ENCODE results near the gene BMPR1B.
"Not testable (repeated sequence)": the region's sequence is repeated elsewhere in the genome, so short reads cannot be mapped to it uniquely, and the experiment has no call there.

Gene BMPR1B

DNA sequence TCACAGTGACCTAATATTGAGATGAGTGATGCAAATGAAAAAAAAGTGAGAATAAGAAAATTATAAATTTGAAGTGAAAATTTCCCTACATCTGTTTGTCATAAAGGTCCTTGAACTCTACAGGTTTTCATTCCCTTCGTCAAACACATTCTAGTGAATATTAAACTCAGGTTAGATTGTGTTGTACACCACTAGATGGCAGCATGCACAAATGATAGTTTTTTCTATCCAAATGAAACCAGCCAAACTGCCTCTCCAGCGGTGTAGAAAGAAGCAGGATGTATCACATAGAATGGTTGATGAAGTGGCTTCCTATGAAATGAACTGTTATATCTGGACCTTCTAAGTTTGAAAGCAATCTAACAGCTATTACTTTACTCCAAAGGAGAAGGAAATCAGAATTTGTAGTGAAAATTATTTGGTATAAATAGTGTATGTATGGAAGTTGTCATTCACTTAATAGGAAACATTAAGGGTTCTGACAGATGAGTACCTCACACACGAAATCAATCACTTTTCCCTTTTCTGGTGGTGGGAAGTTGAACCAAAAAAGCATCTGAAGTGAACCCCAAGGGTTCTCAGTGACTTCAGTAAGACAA, 408.3 kb downstream of the BMPR1B start:
- H3K9me3 Mint-ChIP-seq, result no peaks in the 10 kb centered on the region
- no peaks in the 10 kb centered on the region for H3K27me3 Mint-ChIP-seq
- H3K4me1 Mint-ChIP-seq (ENCODE audit: low read depth), result no peaks in the 10 kb centered on the region
- no peaks in the 10 kb centered on the region for H3K36me3 Mint-ChIP-seq (ENCODE audit: low read depth)
- H3K27ac Mint-ChIP-seq, result no peak overlapping the region
- no peak overlapping the region for H3K4me3 Mint-ChIP-seq

DNA sequence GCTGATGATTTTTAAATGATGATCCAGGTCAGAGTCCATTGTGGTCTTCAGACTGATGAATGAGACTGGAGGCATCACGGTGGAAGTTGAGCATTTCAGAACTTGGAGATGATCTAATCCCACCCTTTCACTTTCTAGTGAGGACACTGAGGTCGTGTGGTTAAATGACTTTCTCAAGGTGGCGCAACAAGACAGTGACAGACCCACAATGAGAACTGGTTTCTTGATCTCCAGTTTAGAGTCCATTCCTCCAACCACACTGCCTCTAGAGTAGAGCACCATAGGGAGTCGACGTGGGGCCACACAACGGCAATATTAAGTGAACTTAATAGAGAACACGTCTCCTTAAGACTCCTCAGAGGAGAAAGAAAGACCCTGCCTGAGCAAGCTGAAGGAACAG, 410.1 kb downstream of the BMPR1B start:
- no peak overlapping the region for H3K27ac Mint-ChIP-seq
- no peaks in the 10 kb centered on the region for H3K36me3 Mint-ChIP-seq (ENCODE audit: low read depth)
- no peak overlapping the region for H3K4me3 Mint-ChIP-seq
- H3K9me3 Mint-ChIP-seq, result no peaks in the 10 kb centered on the region
- H3K4me1 Mint-ChIP-seq (ENCODE audit: low read depth), result no peaks in the 10 kb centered on the region
- H3K27me3 Mint-ChIP-seq, result no peaks in the 10 kb centered on the region

GRCh38 chr4:95170176-95170575, 412.4 kb downstream of the BMPR1B start:
- no peaks in the 10 kb centered on the region for H3K36me3 Mint-ChIP-seq (ENCODE audit: low read depth)
- no peaks in the 10 kb centered on the region for H3K9me3 Mint-ChIP-seq
- no peak overlapping the region for H3K27ac Mint-ChIP-seq
- no peaks in the 10 kb centered on the region for H3K27me3 Mint-ChIP-seq
- H3K4me1 Mint-ChIP-seq (ENCODE audit: low read depth), result no peaks in the 10 kb centered on the region
- H3K4me3 Mint-ChIP-seq, result no peak overlapping the region

GRCh38 chr4:95171377-95171776, 413.6 kb downstream of the BMPR1B start:
- not testable (repeated sequence) for H3K27me3 Mint-ChIP-seq; H3K27ac Mint-ChIP-seq; H3K4me1 Mint-ChIP-seq (ENCODE audit: low read depth); H3K36me3 Mint-ChIP-seq (ENCODE audit: low read depth); H3K4me3 Mint-ChIP-seq; H3K9me3 Mint-ChIP-seq

- no peak overlapping the region for H3K27ac Mint-ChIP-seq
- H3K9me3 Mint-ChIP-seq, result no peaks in the 10 kb centered on the region
Measured at GRCh38 chr4:95178938-95179337, 421.2 kb downstream of the BMPR1B start.

DNA sequence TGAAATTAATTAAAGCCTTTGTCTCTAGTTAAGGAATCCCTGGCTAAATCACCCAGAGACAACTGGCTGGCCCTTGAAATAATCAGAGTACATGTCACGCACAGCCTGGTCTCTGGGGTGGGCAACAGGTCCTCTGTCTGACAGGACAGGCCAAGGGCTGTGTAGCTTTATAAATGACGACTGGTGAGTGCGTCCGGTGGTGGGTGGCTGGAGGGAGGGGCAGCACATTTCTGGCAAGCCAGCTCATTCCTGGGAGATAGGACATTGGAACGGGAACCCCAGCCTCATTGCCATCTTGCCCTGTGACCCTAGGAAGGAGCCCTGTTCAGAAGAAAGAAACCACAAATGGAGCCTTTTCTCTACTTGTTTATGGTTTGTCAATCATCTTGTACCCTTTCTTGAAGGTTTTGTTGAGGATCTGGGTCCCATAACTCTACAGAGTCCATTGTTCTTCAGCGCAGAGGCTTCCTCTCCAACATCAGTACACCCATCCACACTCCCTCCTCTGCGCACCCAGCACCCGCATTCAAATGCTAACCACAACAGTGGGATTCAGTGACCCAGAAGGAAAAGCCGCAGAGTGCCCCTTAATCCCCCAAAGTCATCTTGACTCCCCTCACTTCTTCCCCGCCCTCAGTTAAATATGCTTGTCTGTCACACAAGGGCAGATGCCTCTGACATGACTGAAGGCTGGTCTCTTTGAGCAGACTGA, 422.9 kb downstream of the BMPR1B start:
- no peaks in the 10 kb centered on the region for H3K9me3 Mint-ChIP-seq
- H3K4me3 Mint-ChIP-seq, result no peak overlapping the region
- no peaks in the 10 kb centered on the region for H3K36me3 Mint-ChIP-seq (ENCODE audit: low read depth)
- peaks cover 3% of the 10 kb centered on the region for H3K27me3 Mint-ChIP-seq
- H3K4me1 Mint-ChIP-seq (ENCODE audit: low read depth), result no peaks in the 10 kb centered on the region
- H3K27ac Mint-ChIP-seq, result no peak overlapping the region

More at GRCh38 chr4:95178938-95179337, 421.2 kb downstream of the BMPR1B start:
- Mint-ChIP-seq H3K27me3 (peaks cover 3% of the 10 kb centered on the region), H3K4me3 (no peak overlapping the region), H3K4me1 (ENCODE audit: low read depth) (no peaks in the 10 kb centered on the region), H3K36me3 (ENCODE audit: low read depth) (no peaks in the 10 kb centered on the region)

DNA sequence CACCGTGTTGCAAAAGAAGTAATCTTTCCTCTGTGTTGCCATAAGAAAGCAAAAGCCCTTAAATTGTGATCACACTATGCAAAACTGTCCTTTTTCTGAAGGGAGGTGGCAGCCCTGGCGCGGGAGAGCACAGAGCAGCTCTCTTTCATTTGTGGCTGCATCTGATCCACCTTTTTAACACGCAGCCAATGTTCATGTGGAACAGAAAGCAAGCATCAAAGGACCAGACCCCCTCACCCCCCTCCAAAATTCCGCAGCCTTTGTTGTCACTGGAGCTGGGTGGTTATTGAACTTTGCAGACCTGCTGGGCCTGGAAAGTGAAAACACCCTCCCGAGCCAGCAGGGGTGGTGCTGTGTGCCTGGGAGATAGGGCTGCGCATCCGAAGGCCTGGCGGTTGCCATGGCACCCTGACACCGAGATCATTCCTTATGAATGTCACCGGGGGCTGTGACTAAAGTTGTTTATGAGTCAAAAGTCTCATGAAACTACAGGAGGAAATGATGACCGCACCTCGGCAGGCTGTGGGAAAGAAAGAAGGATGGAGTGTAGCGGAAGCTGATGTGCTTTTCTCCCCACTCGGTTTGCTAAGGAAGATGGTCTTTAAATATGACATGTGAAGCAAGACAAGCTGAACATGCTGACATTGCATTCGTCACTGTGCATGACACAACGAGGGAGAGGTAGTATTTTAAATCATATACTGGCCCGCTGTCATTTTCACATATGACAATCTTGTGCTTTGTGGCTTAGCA, 423.7 kb downstream of the BMPR1B start:
- H3K27ac Mint-ChIP-seq, result no peak overlapping the region
- no peak overlapping the region for H3K4me3 Mint-ChIP-seq
- no peaks in the 10 kb centered on the region for H3K4me1 Mint-ChIP-seq (ENCODE audit: low read depth)
- no peaks in the 10 kb centered on the region for H3K36me3 Mint-ChIP-seq (ENCODE audit: low read depth)
- peaks cover 3% of the 10 kb centered on the region for H3K27me3 Mint-ChIP-seq
- no peaks in the 10 kb centered on the region for H3K9me3 Mint-ChIP-seq

DNA sequence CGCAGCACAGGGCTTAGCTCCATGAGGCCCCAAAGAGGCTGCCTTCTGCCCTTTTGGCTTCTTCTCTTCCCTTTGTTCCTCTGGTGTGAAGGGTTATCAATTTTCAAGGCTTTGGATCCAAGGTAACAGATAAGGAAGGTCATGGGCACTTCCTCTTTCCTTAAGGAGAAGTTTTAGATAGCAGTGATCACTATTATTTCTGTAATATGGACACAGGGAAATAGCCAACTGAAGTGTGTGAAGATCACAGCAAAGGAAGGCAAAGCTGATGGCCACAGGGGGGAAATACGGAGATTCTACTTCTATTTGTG, 424.2 kb downstream of the BMPR1B start:
- Mint-ChIP-seq H3K9me3 (no peaks in the 10 kb centered on the region), H3K4me3 (no peak overlapping the region), H3K4me1 (ENCODE audit: low read depth) (no peaks in the 10 kb centered on the region), H3K27me3 (peaks cover 3% of the 10 kb centered on the region), H3K36me3 (ENCODE audit: low read depth) (no peaks in the 10 kb centered on the region), H3K27ac (no peak overlapping the region)

DNA sequence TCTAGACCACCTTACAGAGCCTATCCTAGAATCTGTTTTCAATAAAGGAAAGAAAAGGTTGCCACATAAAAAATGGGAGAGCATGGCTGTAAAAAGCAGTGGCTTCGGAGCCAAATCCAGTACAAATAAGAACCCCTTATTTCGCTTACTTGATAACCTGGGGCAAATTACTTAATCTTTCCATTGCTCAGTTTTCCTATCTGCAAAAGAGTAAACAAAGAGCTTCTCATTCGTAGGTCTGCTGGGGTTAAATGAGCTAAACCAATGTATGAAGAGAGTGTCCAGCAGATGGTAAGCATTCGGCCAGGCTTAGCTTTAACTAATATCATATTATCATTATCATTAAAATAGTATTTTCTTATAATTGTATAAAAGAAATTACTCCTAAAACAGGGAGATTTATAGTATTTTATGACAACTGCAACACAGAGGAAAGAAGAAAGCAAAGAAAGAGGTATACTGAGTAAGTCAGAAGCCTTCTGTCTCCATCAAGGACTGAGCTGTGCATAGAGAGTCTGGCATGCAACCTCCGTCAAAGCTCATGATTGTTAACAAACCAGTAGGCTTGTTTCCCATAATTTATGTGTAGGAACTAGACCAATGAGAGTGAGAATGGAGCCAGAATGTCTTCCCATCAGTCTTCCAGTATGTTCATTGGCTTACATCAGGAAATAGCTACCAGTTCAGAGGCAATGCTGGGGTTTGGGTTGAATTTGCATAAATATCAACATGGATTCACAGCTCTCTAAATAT, 426.1 kb downstream of the BMPR1B start:
- no peak overlapping the region for H3K27ac Mint-ChIP-seq
- no peak overlapping the region for H3K4me3 Mint-ChIP-seq

GRCh38 chr4:95186666-95187065, 428.9 kb downstream of the BMPR1B start:
- no peak overlapping the region for H3K4me3 Mint-ChIP-seq
- H3K4me1 Mint-ChIP-seq (ENCODE audit: low read depth), result peaks cover 11% of the 10 kb centered on the region
- H3K36me3 Mint-ChIP-seq (ENCODE audit: low read depth), result no peaks in the 10 kb centered on the region
- H3K27ac Mint-ChIP-seq, result no peak overlapping the region
- no peaks in the 10 kb centered on the region for H3K9me3 Mint-ChIP-seq
- H3K27me3 Mint-ChIP-seq, result no peaks in the 10 kb centered on the region

More for the DNA sequence above, 426.1 kb downstream of the BMPR1B start:
- peaks cover 9% of the 10 kb centered on the region for H3K4me1 Mint-ChIP-seq (ENCODE audit: low read depth)
- H3K9me3 Mint-ChIP-seq, result no peaks in the 10 kb centered on the region
- H3K27me3 Mint-ChIP-seq, result peaks cover 3% of the 10 kb centered on the region
- H3K36me3 Mint-ChIP-seq (ENCODE audit: low read depth), result no peaks in the 10 kb centered on the region

DNA sequence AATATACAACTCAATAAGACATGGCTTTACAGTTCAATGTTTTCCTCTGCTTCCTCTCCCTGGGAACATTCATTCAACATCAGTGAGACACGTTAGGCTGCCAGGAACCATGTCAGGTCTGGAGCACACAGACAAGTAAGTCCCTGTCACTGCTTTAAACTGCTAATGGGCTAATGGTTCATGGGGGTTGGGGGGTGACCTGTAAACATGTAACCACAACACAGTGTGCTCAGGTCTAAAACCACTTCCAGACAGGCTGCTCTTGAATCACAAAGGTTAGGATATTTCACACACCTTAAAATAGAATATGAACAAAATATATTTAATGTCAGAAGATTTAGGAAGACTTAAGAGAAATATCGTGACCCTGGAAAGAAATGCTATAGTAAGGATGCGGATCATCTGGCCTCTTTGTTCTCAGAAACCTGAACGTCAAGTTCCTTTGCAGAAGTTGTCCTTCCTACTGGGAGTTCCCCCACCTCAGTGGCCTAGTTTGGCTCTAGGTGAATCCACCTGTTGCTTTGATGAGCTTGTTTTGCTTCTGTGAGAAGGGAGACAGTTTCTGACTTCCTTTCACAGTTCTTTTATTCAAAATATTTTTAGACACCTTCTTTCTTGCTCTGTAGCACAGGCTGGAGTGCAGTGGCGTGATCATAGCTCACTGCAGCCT, 431.1 kb downstream of the BMPR1B start:
- Mint-ChIP-seq H3K36me3 (ENCODE audit: low read depth) (no peaks in the 10 kb centered on the region), H3K9me3 (no peaks in the 10 kb centered on the region), H3K27ac (no peak overlapping the region), H3K4me3 (no peak overlapping the region), H3K4me1 (ENCODE audit: low read depth) (peaks cover 16% of the 10 kb centered on the region), H3K27me3 (no peaks in the 10 kb centered on the region)

DNA sequence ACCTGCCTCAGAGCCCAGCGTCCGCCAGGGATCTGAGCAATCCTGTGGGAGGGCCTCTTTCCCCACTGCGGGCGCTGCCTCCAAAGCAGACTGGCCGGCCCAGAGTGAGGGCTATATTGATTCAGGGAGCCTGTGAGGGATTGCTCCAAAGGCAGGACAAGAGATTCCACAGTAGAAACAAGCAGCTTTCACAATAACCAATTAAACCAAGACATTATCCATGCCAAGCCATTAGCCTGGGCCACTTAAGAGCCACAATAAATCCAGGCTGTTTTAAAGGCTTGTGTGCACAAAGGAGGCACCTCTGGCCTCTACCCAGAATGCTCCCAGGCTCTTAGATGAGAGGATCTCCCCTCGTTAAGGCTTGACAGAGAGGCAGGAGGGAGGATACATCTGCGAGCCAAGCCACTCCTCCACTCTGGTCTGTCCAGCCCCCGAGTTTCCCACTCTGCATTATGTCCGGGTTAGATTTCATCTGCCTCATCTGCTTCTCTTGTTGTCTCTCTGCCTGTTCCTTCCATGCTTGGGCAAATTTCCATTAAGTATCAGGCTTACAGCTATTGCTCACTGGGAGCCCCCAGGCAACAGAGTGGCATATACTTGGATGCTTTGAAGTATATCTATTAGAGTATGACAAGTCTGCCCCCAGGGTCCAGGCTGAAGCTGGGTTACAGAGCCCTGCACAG, 433.1 kb downstream of the BMPR1B start:
- no peaks in the 10 kb centered on the region for H3K36me3 Mint-ChIP-seq (ENCODE audit: low read depth)
- H3K27me3 Mint-ChIP-seq, result no peaks in the 10 kb centered on the region
- H3K4me1 Mint-ChIP-seq (ENCODE audit: low read depth), result peaks cover 16% of the 10 kb centered on the region
- no peak overlapping the region for H3K27ac Mint-ChIP-seq
- H3K9me3 Mint-ChIP-seq, result no peaks in the 10 kb centered on the region
- H3K4me3 Mint-ChIP-seq, result no peak overlapping the region

GRCh38 chr4:95191537-95191936, 433.8 kb downstream of the BMPR1B start:
- Mint-ChIP-seq H3K4me1 (ENCODE audit: low read depth) (peaks cover 16% of the 10 kb centered on the region), H3K9me3 (no peaks in the 10 kb centered on the region), H3K36me3 (ENCODE audit: low read depth) (no peaks in the 10 kb centered on the region), H3K4me3 (no peak overlapping the region), H3K27ac (no peak overlapping the region), H3K27me3 (no peaks in the 10 kb centered on the region)

Data from stimulated activated naive CD8-positive, alpha-beta T cell treated with anti-CD3 and anti-CD28 coated beads, Interleukin-15, Interleukin-2, amounts not matched to agents 100 ng/mL and 50 ng/mL, for 24 hours (primary cell).